ENCODE data around the gene SELENOF. TPM values are rescaled to one million over a fixed set of nuclear protein-coding genes. Genes with fewer than 3 reads are reported as not detected.
A peak's percentile ranks its signal among the peaks of the same experiment; 100 is the strongest.

Gene SELENOF
- 100 to 1,000 TPM; 137 to 147 TPM for total RNA-seq

DNA sequence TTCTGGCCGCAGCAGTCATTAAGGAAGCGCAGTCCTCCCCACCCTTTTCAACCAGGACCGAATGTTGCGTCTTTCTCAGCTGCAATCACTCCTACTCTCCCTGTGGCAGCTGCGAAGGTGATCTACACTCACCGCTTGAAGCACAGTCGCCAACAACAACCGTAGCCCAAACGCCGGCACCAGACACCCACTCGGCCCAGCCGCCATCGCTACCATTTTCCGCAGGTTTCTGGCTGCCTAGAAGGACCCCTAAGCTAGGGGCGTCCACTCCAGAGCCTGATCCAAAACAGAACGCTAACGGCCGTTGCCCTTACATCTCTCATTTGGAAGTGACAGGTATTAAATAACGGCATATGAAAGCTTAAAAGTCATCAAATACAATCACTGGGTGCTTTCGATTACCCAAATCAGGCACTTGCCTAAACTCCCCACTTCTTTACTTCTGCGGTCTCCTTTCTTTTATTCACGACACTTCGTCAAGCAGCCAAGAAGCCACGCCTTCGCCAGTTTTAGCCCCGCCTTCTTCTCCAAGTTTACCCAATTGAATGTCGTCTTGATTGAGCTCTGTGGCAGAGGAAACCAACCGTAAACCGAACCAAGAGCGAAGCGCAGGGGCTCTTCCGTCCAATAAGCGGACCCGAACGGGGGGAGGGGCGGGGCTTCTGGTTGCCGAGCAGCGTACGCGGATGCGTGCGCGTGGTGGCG is at the start of gene SELENOF:
TSS of gene SELENOF (minus strand) at position 231 of the 705 bp plus-strand sequence. CDS start at position 216, 15 bp downstream.
- Mint-ChIP-seq H3K9me3 (ENCODE audit: insufficient read depth) (no peaks in the 10 kb centered on the region), H3K36me3 (ENCODE audit: low read depth) (peaks cover 33% of the 10 kb centered on the region), H3K27ac (no peak within 1 kb of the TSS), H3K4me3 (no peak within 1 kb of the TSS), H3K27me3 (ENCODE audit: low read depth) (no peaks in the 10 kb centered on the region), H3K4me1 (ENCODE audit: low read depth) (peaks cover 42% of the 10 kb centered on the region)
- CTCF ChIA-PET, result interaction anchor here (0.6 to 4.1 kb wide), 9 partner anchors 11 to 1668 kb away, joined by 3 to 25 read pairs (median 4); partner anchors contain the start of gene SH3GLB1
- peak; percentile 99 for DNase-seq
- POLR2A ChIA-PET, result interaction anchor here (0.7 to 4.1 kb wide), 9 partner anchors 10 to 1770 kb away, joined by 3 to 40 read pairs (median 5); partner anchors contain the start of genes ODF2L, PKN2 and SH3GLB1
- peak; percentile 91 for ATAC-seq

GRCh38 chr1:86960548-86960947 is 46.6 kb upstream of the SELENOF start:
- Mint-ChIP-seq H3K4me3 (no peak overlapping the region), H3K4me1 (ENCODE audit: low read depth) (no peaks in the 10 kb centered on the region), H3K9me3 (ENCODE audit: insufficient read depth) (no peaks in the 10 kb centered on the region), H3K36me3 (ENCODE audit: low read depth) (no peaks in the 10 kb centered on the region), H3K27me3 (ENCODE audit: low read depth) (no peaks in the 10 kb centered on the region), H3K27ac (no peak overlapping the region)
- no peak for DNase-seq
- ChIA-PET CTCF (interaction anchor here (1.1 kb wide), 1 partner anchor 24 kb away, joined by 3 read pairs; no protein-coding TSS in a partner anchor), POLR2A (no interaction called here)
- no peak for ATAC-seq

DNA sequence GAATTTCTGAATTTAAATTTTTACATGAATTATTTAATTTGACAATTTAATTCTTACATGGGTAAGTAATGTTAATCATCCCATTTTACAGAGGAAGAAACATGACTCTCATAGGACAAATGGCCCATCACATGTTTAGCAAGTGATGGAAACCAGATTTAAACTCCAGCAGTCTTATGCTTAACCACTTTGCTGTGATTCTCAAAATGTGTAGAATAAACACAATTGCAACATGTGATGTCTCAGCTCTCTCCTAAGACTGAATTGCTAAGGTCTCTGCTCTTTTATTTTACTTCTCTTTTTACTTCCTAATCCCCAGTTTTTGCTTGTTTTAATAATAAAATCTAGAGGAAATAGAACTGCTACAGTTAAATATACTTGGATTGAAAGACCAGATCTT is 43.3 kb upstream of the SELENOF start:
- POLR2A ChIA-PET, result no interaction called here
- DNase-seq, result no peak
- ATAC-seq, result no peak
- H3K4me3 Mint-ChIP-seq, result no peak overlapping the region
- no peaks in the 10 kb centered on the region for H3K27me3 Mint-ChIP-seq (ENCODE audit: low read depth)
- H3K4me1 Mint-ChIP-seq (ENCODE audit: low read depth), result no peaks in the 10 kb centered on the region
- H3K36me3 Mint-ChIP-seq (ENCODE audit: low read depth), result no peaks in the 10 kb centered on the region
- H3K27ac Mint-ChIP-seq, result no peak overlapping the region
- H3K9me3 Mint-ChIP-seq (ENCODE audit: insufficient read depth), result no peaks in the 10 kb centered on the region
- CTCF ChIA-PET, result interaction anchor here (3.9 kb wide), 1 partner anchor 127 kb away, joined by 15 read pairs; no protein-coding TSS in a partner anchor

DNA sequence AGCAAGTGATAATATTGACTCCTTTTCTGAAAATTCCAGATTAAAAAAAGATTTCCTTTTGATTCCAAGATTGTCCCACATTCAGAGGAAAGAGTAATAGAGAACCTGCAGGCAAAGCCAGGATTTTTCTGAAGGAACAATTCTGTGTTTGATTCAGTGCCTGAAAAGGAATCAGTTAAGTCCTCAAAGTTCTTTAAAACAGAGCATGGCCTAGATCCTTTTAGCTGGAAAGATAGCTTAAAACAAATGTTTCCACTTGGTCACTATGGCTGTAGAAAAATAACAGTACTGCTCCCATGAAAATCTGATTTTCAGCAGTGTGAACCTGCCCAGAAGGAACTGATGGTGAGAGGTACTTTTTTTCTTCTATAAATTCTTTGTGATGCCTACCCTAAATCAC is 42.3 kb upstream of the SELENOF start:
- H3K4me1 Mint-ChIP-seq (ENCODE audit: low read depth), result no peaks in the 10 kb centered on the region

GRCh38 chr1:86955678-86956077 is 41.8 kb upstream of the SELENOF start:
- Mint-ChIP-seq H3K9me3 (ENCODE audit: insufficient read depth) (no peaks in the 10 kb centered on the region), H3K27ac (no peak overlapping the region), H3K4me1 (ENCODE audit: low read depth) (no peaks in the 10 kb centered on the region), H3K27me3 (ENCODE audit: low read depth) (no peaks in the 10 kb centered on the region), H3K4me3 (no peak overlapping the region), H3K36me3 (ENCODE audit: low read depth) (no peaks in the 10 kb centered on the region)
- ChIA-PET CTCF (interaction anchor here (3.9 kb wide), 1 partner anchor 129 kb away, joined by 15 read pairs; no protein-coding TSS in a partner anchor), POLR2A (no interaction called here)
- DNase-seq, result no peak
- no peak for ATAC-seq

More for the DNA sequence above, 42.3 kb upstream of the SELENOF start:
- CTCF ChIA-PET, result interaction anchor here (3.9 kb wide), 1 partner anchor 128 kb away, joined by 15 read pairs; no protein-coding TSS in a partner anchor
- Mint-ChIP-seq H3K27ac (no peak overlapping the region), H3K9me3 (ENCODE audit: insufficient read depth) (no peaks in the 10 kb centered on the region), H3K4me3 (no peak overlapping the region), H3K36me3 (ENCODE audit: low read depth) (no peaks in the 10 kb centered on the region), H3K27me3 (ENCODE audit: low read depth) (no peaks in the 10 kb centered on the region)
- DNase-seq (no peak), ATAC-seq (no peak)
- POLR2A ChIA-PET, result no interaction called here

- CTCF ChIA-PET, result interaction anchor here (1.2 kb wide), 1 partner anchor 130 kb away, joined by 4 read pairs; no protein-coding TSS in a partner anchor
- no peaks in the 10 kb centered on the region for H3K4me1 Mint-ChIP-seq (ENCODE audit: low read depth)
- no peaks in the 10 kb centered on the region for H3K9me3 Mint-ChIP-seq (ENCODE audit: insufficient read depth)
- H3K36me3 Mint-ChIP-seq (ENCODE audit: low read depth), result no peaks in the 10 kb centered on the region
- DNase-seq (no peak), ATAC-seq (no peak)
- no peaks in the 10 kb centered on the region for H3K27me3 Mint-ChIP-seq (ENCODE audit: low read depth)
- no peak overlapping the region for H3K4me3 Mint-ChIP-seq
- H3K27ac Mint-ChIP-seq, result no peak overlapping the region
- POLR2A ChIA-PET, result no interaction called here
Measured at GRCh38 chr1:86953167-86953566, 39.2 kb upstream of the SELENOF start.

GRCh38 chr1:86951430-86951829 is 37.5 kb upstream of the SELENOF start:
- Mint-ChIP-seq H3K4me1 (ENCODE audit: low read depth) (no peaks in the 10 kb centered on the region), H3K36me3 (ENCODE audit: low read depth) (no peaks in the 10 kb centered on the region), H3K27ac (no peak overlapping the region), H3K27me3 (ENCODE audit: low read depth) (no peaks in the 10 kb centered on the region), H3K9me3 (ENCODE audit: insufficient read depth) (no peaks in the 10 kb centered on the region), H3K4me3 (no peak overlapping the region)
- POLR2A ChIA-PET, result no interaction called here
- no peak for ATAC-seq
- CTCF ChIA-PET, result no interaction called here
- no peak for DNase-seq

GRCh38 chr1:86950712-86951419 is 36.9 kb upstream of the SELENOF start:
- DNase-seq (no peak), ATAC-seq (no peak)
- no peak overlapping the region for H3K27ac Mint-ChIP-seq
- no peak overlapping the region for H3K4me3 Mint-ChIP-seq
- no peaks in the 10 kb centered on the region for H3K4me1 Mint-ChIP-seq (ENCODE audit: low read depth)
- no peaks in the 10 kb centered on the region for H3K9me3 Mint-ChIP-seq (ENCODE audit: insufficient read depth)
- no peaks in the 10 kb centered on the region for H3K27me3 Mint-ChIP-seq (ENCODE audit: low read depth)
- ChIA-PET CTCF (no interaction called here), POLR2A (no interaction called here)
- H3K36me3 Mint-ChIP-seq (ENCODE audit: low read depth), result no peaks in the 10 kb centered on the region

- ATAC-seq (no peak), DNase-seq (no peak)
- ChIA-PET POLR2A (no interaction called here), CTCF (no interaction called here)
- no peak overlapping the region for H3K4me3 Mint-ChIP-seq
- H3K27me3 Mint-ChIP-seq (ENCODE audit: low read depth), result no peaks in the 10 kb centered on the region
- no peak overlapping the region for H3K27ac Mint-ChIP-seq
- H3K9me3 Mint-ChIP-seq (ENCODE audit: insufficient read depth), result no peaks in the 10 kb centered on the region
- H3K4me1 Mint-ChIP-seq (ENCODE audit: low read depth), result no peaks in the 10 kb centered on the region
- no peaks in the 10 kb centered on the region for H3K36me3 Mint-ChIP-seq (ENCODE audit: low read depth)
Measured at GRCh38 chr1:86948212-86948611, 34.3 kb upstream of the SELENOF start.

DNA sequence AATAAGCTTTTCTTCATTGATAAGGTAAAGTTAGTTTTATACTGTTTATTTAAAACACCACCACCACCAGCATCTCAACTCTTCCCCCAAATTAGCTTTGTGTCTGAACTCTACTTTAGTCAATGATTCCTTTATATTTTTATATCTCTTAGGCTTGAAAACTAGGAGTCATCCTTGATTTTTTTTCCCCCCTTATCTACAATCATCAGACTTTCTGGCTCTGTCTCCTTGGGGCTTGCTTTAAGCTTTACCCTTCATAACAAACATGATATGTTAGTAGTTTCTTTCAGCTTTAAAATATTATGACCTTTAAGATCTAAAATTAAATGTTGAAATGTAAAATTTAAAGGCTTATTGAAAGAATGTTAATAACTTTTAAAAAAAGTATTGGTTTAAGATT is 28.8 kb upstream of the SELENOF start:
- Mint-ChIP-seq H3K9me3 (ENCODE audit: insufficient read depth) (no peaks in the 10 kb centered on the region), H3K36me3 (ENCODE audit: low read depth) (no peaks in the 10 kb centered on the region), H3K4me3 (no peak overlapping the region), H3K27me3 (ENCODE audit: low read depth) (no peaks in the 10 kb centered on the region), H3K4me1 (ENCODE audit: low read depth) (no peaks in the 10 kb centered on the region), H3K27ac (no peak overlapping the region)
- ChIA-PET POLR2A (no interaction called here), CTCF (interaction anchor here (1.1 kb wide), 1 partner anchor 22 kb away, joined by 3 read pairs; no protein-coding TSS in a partner anchor)
- DNase-seq (no peak), ATAC-seq (no peak)

- ChIA-PET POLR2A (no interaction called here), CTCF (interaction anchor here (1.0 to 1.1 kb wide), 2 partner anchors 23 to 29 kb away, joined by 3 read pairs; partner anchors contain the start of gene SELENOF)
- H3K27ac Mint-ChIP-seq, result no peak overlapping the region
- no peak overlapping the region for H3K4me3 Mint-ChIP-seq
- no peaks in the 10 kb centered on the region for H3K27me3 Mint-ChIP-seq (ENCODE audit: low read depth)
- H3K9me3 Mint-ChIP-seq (ENCODE audit: insufficient read depth), result no peaks in the 10 kb centered on the region
- H3K36me3 Mint-ChIP-seq (ENCODE audit: low read depth), result no peaks in the 10 kb centered on the region
- ATAC-seq, result no peak
- H3K4me1 Mint-ChIP-seq (ENCODE audit: low read depth), result no peaks in the 10 kb centered on the region
- no peak for DNase-seq
Measured at GRCh38 chr1:86942042-86942441, 28.1 kb upstream of the SELENOF start.

- DNase-seq (no peak), ATAC-seq (no peak)
- H3K36me3 Mint-ChIP-seq (ENCODE audit: low read depth), result no peaks in the 10 kb centered on the region
- H3K27me3 Mint-ChIP-seq (ENCODE audit: low read depth), result no peaks in the 10 kb centered on the region
- ChIA-PET POLR2A (no interaction called here), CTCF (no interaction called here)
- no peaks in the 10 kb centered on the region for H3K9me3 Mint-ChIP-seq (ENCODE audit: insufficient read depth)
- H3K4me3 Mint-ChIP-seq, result no peak overlapping the region
- no peak overlapping the region for H3K27ac Mint-ChIP-seq
- no peaks in the 10 kb centered on the region for H3K4me1 Mint-ChIP-seq (ENCODE audit: low read depth)
Measured at GRCh38 chr1:86940599-86940998, 26.7 kb upstream of the SELENOF start.

All from activated CD8-positive, alpha-beta T cell treated with anti-CD3 and anti-CD28 coated beads, Interleukin-2, amount 10 ng/mL, durations not matched to agents 7 days and 5 days (primary cell).